Measurements from ENCODE around the gene USP34.

The USP34 gene

GRCh38 chr2:61438670-61439069 lies 32.2 kb downstream of the USP34 start:
- Histone ChIP-seq H3K27ac (ENCODE audit: extremely low read depth, low read depth, low read length) (no peak overlapping the region), H3K36me3 (ENCODE audit: control insufficient read depth in 2 of 2, insufficient read depth in 1 of 2, low read length in 2 of 2) (peaks cover 0 to 2% of the 10 kb centered on the region in 2 experiments; a peak in 2 of 3 replicates), H3K4me3 (ENCODE audit: low read depth, low read length) (no peak overlapping the region), H3K9me3 (ENCODE audit: control insufficient read depth, insufficient read depth, low read depth, low read length) (peaks cover 5% of the 10 kb centered on the region; the same call in 1 of the 2 replicates), H3K4me1 (ENCODE audit: control insufficient read depth, insufficient read depth, low read length) (no peaks in the 10 kb centered on the region)
- ChIA-PET POLR2A (no interaction called here), CTCF (interaction anchor here (0.5 kb wide), 1 partner anchor 44 kb away, joined by 4 read pairs; no protein-coding TSS in a partner anchor)
- TF ChIP-seq KLF8 (tag by site-specific recombination; IDR thresholded peaks at IDR 0.05) = no peak
- no peak for TF ChIP-seq TSHZ1 (tag by site-specific recombination; IDR thresholded peaks at IDR 0.05; ENCODE audit: borderline replicate concordance)
- TF ChIP-seq ZNF558 (tag by site-specific recombination; IDR thresholded peaks at IDR 0.05) = no peak
- no peak for TF ChIP-seq ZBTB21 (tag by site-specific recombination; IDR thresholded peaks at IDR 0.05)
- no peak for TF ChIP-seq ZNF155 (tag by site-specific recombination; IDR thresholded peaks at IDR 0.05)
- no peak for TF ChIP-seq KLF7 (tag by site-specific recombination; IDR thresholded peaks at IDR 0.05; ENCODE audit: borderline replicate concordance)

GRCh38 chr2:61437170-61437569 lies 33.7 kb downstream of the USP34 start:
- Histone ChIP-seq H3K4me3 (ENCODE audit: low read depth, low read length) (no peak overlapping the region), H3K27ac (ENCODE audit: extremely low read depth, low read depth, low read length) (no peak overlapping the region), H3K36me3 (ENCODE audit: control insufficient read depth in 2 of 2, insufficient read depth in 1 of 2, low read length in 2 of 2) (no peaks in the 10 kb centered on the region; a peak in 1 of 3 replicates), H3K9me3 (ENCODE audit: control insufficient read depth, insufficient read depth, low read depth, low read length) (peaks cover 5% of the 10 kb centered on the region; the same call in 1 of the 2 replicates), H3K4me1 (ENCODE audit: control insufficient read depth, insufficient read depth, low read length) (no peaks in the 10 kb centered on the region)
- TF ChIP-seq ZNF624 (tag by site-specific recombination; IDR thresholded peaks at IDR 0.05) (no peak), SETDB1 (IDR thresholded peaks at IDR 0.05; ENCODE audit: insufficient read length, low read length) (peak; percentile 70), ZNF610 (tag by site-specific recombination; IDR thresholded peaks at IDR 0.05; ENCODE audit: borderline replicate concordance) (0 out of 2 replicates have a peak, but pooled peaks have one; percentile 54)
- POLR2A ChIA-PET = no interaction called here
- CTCF ChIA-PET = interaction anchor here (1.1 kb wide), 1 partner anchor 17 kb away, joined by 4 read pairs; no protein-coding TSS in a partner anchor

GRCh38 chr2:61436092-61436491 lies 34.8 kb downstream of the USP34 start:
- no peak for TF ChIP-seq ZNF544 (tag by site-specific recombination; IDR thresholded peaks at IDR 0.05)
- TF ChIP-seq HOXD13 (CRISPR knock-in tag; IDR thresholded peaks at IDR 0.05; ENCODE audit: borderline replicate concordance) = no peak
- no peak for TF ChIP-seq GFI1B (tag by site-specific recombination; IDR thresholded peaks at IDR 0.05)
- no peak for TF ChIP-seq ZNF48 (tag by site-specific recombination; IDR thresholded peaks at IDR 0.05)
- no peak for TF ChIP-seq ZNF692 (tag by site-specific recombination; IDR thresholded peaks at IDR 0.05)
- TF ChIP-seq SP7 (tag by site-specific recombination; IDR thresholded peaks at IDR 0.05) = no peak
- TF ChIP-seq ZNF211 (tag by site-specific recombination; IDR thresholded peaks at IDR 0.05; ENCODE audit: low read depth) = no peak
- no peak for TF ChIP-seq PRDM4 (tag by site-specific recombination; IDR thresholded peaks at IDR 0.05)
- CTCF ChIA-PET = interaction anchor here (1.1 kb wide), 1 partner anchor 16 kb away, joined by 4 read pairs; no protein-coding TSS in a partner anchor

More at GRCh38 chr2:61436092-61436491, 34.8 kb downstream of the USP34 start:
- Histone ChIP-seq H3K36me3 (ENCODE audit: control insufficient read depth in 2 of 2, insufficient read depth in 1 of 2, low read length in 2 of 2) (no peaks in the 10 kb centered on the region; a peak in 1 of 3 replicates), H3K4me3 (ENCODE audit: low read depth, low read length) (no peak overlapping the region), H3K4me1 (ENCODE audit: control insufficient read depth, insufficient read depth, low read length) (no peaks in the 10 kb centered on the region), H3K27ac (ENCODE audit: extremely low read depth, low read depth, low read length) (no peak overlapping the region), H3K9me3 (ENCODE audit: control insufficient read depth, insufficient read depth, low read depth, low read length) (peaks cover 5% of the 10 kb centered on the region; the same call in 1 of the 2 replicates)
- POLR2A ChIA-PET = interaction anchor here (0.6 kb wide), 1 partner anchor 35 kb away, joined by 5 read pairs; no protein-coding TSS in a partner anchor
